SK-N-MC (cell line): Measurements from ENCODE around the gene THTPA.

Experiments
- EZH2 ChIP-seq: fragments of 200-600 bp; sonication (generic); IDR thresholded peaks from one replicate; pipeline ENCODE4 v1.6.1; 2017; ENCODE audit warnings: antibody characterized with exemption
- POLR2AphosphoS5 ChIP-seq: IDR thresholded peaks from 2 replicates; pipeline ENCODE4 v1.6.1; 2012; ENCODE audit warnings: mild to moderate bottlenecking, low read depth, low read length, borderline replicate concordance

DNA sequence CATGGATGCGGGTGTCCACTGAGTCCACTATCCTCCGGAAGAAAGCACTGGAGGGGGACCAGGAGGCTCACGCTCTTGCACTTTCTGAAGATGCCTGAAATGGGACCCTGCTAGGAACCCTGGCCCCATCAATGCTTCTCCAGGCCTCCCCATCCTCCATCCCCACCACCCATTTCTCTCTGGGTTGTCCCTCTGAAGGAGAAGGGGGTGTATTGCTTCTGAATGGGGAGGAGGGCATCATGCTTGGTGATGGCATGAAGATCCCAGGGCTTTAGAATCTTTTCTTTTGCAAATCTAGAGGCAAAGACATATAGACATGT lies 23.2 kb downstream of the THTPA start:
- TF ChIP-seq EZH2 = no peak
- no peak for TF ChIP-seq POLR2AphosphoS5
